HG03045 (cell line): ENCODE measurements around the gene PCGF5.
A peak's percentile ranks its signal among the peaks of the same experiment; 100 is the strongest.
"Not testable (repeated sequence)": the region's sequence is repeated elsewhere in the genome, so short reads cannot be mapped to it uniquely, and the experiment has no call there.

Experiments used
- ATAC-seq: cut with Tn5 transposase; IDR thresholded peaks from one replicate; pipeline ENCODE4 v1.9.1; 2021; ENCODE audit warnings: mild to moderate bottlenecking, moderate library complexity; ENCODE audit not compliant: unreplicated experiment

Gene PCGF5

DNA sequence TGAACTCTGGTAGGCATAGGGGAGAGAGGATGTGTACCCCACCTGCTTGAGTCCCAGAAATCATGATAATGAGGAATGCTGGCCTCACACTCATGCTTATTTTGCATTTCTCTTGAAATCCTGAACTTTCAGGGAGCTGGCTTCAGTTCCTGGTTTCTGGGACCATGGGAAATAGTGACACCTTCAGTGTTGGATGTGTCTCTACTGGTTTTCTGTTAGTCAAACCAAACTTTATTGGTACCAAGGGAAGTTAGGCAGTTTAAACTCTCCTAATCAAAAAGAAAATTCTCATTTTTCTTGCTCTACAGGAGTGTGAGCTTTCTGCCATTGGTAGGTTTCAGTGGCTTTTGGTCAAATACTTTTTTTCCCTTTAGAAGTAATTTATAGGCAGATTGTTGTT is 11.8 kb upstream of the PCGF5 start:
- ATAC-seq: no peak

DNA sequence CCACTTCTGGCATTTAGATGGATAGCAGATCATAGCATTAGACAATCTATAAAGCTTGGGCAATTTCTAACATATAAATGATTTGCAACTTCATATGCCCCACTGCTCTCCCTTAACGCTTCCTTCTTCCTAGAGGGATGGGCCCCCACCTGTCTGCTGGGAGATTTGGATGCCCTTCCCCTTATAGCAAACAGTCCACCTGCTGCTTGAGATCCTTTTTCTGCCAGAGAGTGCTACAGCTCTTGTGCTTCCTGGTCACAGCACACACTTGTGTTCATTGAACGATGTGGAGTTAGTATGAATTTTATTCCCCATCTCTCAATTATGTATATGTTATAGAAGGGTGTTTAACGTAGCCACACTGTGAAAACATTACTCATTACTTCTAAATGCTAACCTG is 10.4 kb upstream of the PCGF5 start:
- no peak for ATAC-seq

DNA sequence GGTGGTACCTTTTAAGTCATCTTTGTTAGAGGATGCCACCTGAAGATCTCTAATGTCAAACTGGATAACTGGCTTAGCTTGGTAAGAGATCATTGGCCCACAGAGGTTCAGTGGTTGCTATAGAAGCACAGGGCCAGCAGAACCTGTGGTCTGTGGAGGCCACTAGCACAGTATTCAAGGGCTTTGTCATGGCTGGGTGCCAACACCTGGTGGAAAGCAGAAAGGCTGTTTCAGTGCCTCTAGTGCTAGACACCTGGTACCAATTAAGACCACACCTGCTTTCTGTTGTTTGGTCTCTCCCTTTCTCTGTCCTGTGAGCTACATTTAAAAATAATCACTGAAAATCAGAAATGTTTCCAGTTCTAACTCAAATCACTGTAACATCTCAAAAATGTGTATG is 10.0 kb upstream of the PCGF5 start:
- ATAC-seq: peak; percentile 87

DNA sequence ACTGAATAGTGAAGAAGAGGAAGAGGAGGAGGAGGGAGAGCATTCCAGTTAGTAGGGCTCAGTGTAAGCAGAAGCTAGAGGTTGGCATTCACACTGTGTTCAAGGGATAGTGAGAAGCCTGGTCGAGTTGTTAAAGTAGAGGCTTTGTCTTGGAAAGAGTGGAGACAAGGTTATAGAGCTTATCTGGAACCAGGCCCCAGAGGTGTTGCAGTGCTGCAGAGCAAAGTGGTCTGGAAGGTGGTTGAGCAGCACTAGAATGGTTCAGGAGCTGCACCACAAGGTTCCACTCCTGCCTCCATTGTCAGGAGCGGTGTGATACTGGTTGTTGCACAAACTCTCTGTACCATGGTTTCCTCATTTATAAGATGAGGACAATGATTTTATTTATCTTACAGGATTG is 8.8 kb upstream of the PCGF5 start:
- ATAC-seq: no peak

DNA sequence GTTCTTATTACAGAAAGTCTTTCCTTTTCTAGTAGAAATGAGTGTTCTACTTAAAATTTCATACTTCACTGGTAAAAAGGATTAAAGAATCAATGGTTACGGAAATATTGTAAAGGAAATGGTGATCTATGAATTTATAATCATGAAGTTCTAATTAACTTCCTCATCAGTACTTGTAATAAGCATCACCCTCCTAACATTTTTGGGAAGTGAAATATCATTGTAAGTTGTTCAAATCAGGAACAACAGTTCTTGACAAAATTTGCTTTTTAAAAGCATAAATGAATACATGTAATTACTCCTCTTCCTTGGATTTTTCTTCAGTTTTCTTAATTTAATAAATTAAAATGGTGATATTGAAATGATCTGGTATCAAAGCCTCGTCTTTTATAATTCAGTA is 5.6 kb upstream of the PCGF5 start:
- no peak for ATAC-seq

DNA sequence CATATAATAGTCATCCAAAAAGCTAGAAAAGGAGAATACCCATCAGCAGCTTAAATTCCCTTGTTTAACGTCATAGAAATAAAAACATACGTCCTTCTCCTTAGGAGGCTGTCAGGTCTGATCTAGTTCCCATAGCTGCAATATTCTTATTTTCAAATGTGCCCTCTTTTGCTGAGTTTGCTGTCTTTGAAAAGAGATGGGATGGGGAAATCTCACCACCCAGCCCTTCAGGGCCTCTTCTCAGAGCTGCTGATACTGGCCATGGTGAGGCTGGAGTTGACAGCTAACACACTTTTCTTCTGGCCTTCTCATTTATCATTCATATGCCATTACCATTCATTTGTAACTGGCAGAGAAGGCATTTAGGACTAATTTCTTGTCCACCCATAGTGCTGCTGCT is 5.1 kb upstream of the PCGF5 start:
- ATAC-seq: no peak

DNA sequence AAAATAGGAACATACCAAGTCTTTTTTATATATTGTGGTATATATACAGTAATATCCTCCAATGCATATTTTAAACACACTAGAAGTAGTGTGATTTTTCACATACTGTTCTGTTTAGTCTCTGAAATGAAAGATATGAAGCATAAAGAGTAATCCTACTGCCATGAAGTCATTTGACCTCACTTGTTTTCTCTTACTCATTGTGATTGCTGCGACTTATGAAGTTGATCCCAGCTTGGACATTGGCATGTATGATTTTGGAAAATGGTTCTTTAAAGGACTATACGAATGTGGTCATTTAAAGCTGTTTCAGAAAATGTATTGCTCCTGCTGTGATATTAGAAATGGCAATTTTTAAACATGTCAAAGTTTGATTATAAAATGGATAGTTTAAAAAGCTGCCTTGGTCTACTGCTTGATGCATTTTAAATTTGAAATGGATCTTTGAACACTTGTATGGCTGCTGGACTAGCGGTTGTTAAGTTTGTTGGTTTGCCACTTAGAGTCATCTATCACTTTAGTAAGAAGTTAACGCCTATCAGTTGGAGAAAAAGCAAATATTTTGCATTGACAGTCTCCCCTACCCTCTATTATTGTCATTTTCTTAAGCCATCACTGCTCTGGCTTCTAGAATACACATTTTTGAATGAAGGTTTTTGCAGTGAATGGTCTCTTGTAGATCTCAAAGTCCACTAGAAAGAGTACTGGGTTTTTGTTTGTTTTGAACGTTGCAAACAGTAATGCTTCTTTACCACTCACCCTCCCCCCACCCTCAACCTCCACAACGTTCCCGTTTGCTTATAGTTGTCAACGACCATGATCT is 881 bp upstream of the PCGF5 start:
- no peak for ATAC-seq

DNA sequence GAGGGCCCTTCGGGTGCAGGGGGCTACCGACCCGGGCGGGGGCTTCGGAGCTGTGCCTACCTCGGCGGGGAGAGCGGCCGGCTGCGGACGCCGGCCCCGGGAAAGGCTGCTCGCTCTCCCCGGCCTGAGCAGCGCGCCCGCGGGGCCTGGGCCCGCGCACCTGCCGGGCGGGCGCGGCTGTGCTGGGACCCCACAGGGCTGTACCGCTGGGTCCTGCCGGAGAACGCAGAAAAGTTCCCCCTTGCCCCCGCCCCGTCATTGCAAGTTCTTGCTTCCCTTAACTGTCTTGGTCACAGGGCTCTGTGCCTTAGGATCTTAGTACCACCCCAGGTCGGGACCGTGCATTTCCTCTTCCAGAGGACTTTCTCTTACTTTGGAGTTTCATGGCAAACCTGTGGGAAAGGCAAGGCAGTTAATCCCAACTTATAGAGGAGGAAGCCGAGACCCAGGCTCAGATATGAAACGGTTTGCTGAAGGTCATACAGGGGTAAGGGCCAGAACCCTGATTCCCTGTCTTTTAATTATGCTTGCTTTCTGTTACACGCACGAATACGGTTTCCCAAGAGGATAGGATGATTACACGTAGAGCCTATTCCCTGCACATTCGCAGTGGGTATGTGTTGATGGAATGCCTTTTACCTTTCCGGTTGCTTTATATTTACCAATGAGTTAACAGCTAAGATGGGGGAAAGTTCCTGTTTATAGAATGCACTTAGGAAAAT is 652 bp downstream of the PCGF5 start:
- ATAC-seq: peak; percentile 38

DNA sequence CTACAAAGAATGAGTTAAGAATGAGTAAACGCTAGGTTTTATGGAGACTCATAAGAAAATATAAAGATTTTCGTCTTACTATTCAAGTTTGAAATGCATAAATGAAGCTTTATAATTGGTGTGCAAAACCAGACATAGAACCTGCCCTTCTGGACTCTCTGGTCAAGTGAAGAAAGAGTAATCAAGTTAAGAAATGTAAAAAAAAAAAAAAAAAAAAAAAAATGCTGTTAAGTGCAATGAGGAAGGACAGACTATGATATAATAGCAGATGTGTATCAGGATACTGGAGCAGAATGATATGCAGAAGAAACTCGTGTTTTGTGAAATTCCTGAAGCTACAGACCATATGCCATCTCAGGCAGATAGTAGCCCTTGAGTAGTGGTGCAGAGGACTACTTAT is 5.6 kb downstream of the PCGF5 start:
- no peak for ATAC-seq

DNA sequence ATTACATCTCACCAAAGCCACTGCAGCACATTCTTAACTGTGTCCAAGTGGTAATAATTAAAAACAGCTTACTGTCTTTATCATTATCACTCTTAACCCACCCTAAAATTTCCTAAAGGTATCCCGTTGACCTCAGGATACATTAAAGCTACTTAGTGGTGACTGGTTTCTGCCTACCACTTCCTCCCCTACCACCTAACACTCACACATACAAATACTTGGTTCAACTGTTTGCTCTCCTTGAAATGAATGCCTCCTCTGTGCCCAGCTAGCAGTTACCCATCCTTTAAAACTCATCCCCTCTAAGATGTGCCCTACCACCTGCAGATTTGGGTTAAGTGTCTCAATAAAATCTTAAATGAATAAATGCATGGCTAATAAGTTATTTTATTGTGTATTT is 7.1 kb downstream of the PCGF5 start:
- no peak for ATAC-seq

DNA sequence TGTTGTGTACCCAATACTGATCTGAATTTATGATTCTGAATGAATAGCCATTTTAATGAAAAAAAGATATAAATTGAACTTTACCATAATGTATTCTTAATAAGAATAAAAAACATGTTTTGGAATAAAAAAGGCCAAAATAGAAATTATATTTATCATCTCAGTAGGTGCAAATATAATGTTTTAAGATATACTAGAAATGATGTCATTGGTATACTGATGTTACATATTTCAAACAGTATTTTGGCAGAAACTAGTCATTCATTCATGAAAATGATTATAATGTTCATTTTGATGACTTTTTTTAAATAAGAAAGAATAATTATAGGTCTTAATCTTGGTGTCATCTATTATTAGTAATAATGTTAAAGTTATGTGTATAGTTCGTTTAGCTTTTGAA is 9.2 kb downstream of the PCGF5 start:
- ATAC-seq: no peak

DNA sequence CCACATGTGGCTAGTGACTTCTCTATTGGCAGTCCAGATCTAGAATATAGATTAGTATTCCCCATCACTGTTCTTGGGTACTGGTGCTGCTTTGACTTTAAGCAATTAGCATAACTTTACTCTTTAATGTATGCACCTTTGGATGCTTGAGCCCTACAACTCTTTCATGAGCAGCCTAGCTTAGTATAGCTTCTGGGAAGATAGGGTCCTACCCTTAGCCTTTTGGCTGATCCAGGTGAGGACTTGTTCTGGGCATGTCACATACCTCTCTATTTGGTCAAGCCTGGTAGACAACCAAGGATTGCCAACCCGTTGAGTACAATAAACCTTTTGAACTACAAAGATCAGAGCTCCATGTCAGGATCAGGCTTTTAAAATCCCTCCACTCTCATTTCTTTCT is 17.7 kb downstream of the PCGF5 start:
- ATAC-seq: no peak

DNA sequence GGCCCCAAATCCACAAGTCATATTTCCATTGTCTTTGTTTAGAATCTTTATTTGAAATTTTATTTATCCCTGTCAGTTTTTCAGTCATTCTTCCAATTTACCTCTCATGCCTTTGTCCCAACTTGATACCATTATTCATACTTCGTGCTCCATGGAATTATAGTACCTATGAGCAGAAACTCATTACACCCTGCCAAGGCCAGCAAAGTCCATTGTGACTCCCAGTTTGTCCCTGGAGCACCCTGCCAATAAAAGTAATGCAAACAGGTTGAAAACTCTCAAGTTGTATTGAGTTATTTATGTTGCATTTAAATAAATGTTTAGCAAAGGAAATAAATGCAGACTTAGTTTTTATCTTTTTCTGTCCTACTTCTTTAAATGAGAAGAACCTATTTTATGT is 19.3 kb downstream of the PCGF5 start:
- ATAC-seq: no peak

DNA sequence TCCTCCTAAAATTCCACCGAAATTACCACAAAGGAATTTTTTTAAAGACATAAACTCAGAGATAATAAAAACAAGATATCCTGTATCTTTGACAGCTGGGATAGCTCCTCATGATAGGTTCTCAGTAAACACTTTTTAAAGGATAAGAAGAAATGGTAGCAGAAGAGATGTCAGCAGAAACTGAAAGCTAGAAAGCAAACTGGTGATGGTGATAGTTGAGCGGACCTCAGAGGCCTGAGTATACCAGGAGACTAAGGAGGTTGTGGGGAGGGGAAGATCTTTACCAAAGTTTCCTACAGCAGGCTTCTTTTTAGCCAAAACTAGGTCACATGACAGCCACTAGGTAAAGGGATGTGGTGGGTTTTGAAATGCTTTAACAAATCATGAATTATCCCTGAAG is 22.5 kb downstream of the PCGF5 start:
- no peak for ATAC-seq

DNA sequence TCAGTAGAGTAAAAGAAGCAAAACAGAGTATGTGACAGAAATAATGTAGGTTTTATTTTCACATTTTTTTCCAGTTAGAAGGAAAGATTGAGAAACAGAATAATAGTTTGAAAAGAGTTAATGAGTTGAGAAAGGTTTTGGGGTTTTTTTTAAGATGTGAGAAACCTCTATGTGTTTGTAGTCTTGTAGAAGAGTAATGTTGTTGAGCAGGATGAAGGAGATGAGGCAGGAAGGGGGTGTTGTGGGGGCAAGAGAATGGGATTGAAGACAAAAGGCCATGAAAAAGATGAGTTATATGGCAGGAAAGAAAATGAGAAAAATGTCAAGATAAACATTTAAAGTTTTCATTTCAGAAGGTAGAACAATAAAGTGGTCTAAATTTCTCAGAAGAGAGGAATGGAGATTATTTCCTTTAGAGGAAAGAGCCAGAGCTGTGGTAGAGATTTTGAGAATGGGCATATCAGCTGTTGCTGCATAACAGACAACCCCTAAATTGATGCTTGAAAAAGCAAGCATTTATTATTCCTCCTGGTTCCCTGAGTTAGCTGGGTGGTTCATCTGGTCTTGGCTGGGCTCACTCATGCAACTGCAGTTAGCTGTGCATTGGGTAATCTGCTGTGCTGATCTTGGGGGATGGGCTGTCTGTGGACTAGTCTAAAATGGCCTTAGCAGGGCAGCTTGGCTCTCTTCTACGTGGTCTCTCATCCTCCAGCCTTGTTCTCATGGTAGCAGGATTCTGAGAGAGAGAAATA is 27.1 kb downstream of the PCGF5 start:
- no peak for ATAC-seq

DNA sequence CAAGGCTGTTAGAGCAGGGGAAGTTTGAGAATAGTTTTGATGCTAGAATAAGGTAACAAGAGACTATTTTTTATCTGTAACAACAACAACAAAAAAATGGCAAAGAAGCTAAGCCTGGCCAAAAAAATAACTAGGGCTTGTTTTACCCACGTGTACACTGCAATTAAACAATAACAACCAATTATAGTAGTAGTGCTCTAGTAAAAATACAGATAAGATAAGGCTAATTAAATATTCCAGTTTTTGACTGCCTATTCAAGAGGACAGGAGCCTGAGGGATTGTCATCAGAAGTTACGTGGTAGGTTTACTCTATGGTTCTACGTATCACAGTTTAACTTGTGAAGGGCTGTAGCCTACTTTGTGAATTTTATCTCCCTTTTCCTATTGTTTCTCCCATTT is 29.2 kb downstream of the PCGF5 start:
- no peak for ATAC-seq

DNA sequence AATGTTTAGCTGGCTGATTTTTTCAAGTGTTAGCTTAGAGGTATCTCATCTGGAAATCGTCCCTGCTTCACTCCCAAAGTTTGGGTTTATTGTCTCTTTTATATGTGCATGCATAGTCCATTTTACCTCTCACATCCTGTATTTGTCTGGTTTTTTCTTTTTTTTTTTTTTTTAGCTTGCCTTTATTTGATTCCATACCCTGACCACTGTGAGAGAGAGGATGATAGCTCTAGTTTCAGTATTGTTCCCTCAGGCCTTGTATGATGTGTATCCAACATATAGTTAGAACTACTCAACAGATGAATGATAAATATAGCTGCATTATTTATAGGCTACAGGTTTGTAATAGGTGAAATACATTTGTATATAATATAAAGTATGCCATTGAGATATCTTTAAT is 29.9 kb downstream of the PCGF5 start:
- ATAC-seq: no peak

DNA sequence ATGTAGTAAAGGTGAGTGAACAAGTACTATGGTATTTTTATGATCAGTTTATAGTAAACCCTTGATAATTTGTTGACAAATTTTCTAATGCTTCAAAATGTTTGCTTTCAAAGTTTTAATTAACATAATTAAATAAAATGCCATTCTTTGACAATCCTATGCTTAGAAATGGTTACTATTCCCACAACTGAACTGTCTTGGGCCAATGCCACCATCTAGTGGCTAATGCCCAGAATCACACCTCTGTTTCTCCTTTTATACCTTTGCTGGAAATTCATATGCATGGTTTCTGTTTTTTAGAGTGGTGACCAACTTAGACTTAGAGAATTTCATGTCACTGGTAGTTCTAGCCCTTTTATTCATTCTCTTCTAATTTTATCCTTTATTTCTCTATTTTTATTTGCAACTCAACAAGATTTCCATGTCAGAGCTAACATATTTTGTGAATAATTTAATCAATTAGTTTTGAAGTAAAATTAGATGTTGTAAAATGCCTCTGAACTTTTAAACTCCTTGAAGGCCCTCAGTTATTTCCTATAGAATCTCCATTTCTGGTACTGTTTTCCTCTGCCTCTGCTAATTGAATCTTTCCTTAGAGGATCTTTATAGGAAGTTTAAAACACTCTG is 31.1 kb downstream of the PCGF5 start:
- no peak for ATAC-seq

DNA sequence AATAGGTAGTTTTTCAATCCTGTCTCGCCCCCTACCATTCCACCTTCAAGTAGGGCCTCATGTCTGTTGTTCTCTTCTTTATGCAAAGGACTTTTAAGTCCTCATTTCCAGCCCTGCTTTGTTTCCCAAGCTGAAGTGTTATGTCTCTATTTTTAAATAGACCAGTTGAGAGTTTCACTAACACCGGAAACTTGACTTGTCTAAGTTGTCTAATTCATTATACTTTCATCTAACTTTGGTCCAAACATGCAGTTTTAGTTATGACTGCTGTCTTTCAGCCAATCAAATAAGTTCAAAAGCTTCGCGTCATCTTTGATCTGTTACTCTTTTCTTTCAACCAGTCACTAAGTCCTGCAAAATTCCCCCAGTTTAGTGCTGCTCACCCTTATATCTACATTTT is 32.8 kb downstream of the PCGF5 start:
- no peak for ATAC-seq

DNA sequence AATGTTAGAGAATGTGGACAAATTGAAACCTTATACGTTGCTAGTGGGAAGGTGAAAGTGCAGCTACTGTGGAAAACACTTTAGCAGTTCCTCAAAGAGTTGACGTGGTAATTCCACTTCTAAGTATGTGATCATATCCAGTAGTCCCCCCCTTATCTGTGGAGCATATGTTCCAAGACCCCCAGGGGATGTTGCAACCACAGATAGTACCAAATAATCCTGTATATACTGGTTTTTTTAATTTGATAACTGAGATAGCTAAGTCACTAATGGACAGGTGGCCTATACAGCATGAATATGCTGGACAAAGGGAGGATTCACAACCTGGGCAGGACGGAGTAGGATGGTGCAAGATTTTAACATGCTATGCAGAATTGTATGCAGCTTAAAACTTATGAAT is 36.8 kb downstream of the PCGF5 start:
- no peak for ATAC-seq

DNA sequence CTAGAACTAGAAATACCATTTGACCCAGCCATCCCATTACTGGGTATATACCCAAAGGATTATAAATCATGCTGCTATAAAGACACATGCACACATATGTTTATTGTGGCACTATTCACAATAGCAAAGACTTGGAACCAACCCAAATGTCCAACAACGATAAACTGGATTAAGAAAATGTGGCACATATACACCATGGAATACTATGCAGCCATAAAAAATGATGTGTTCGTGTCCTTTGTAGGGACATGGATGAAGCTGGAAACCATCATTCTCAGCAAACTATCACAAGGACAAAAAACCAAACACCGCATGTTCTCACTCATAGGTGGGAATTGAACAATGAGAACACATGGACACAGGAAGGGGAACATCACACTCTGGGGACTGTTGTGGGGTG is 40.0 kb downstream of the PCGF5 start:
- not testable (repeated sequence) for ATAC-seq
